Muscle layer of duodenum (tissue), 2 donors: ENCODE data around the gene MS4A15.
A peak's percentile ranks its signal among the peaks of the same experiment; 100 is the strongest.
"Not testable (repeated sequence)": the region's sequence is repeated elsewhere in the genome, so short reads cannot be mapped to it uniquely, and the experiment has no call there.

Source experiments
- H3K27ac ChIP-seq: one replicate; pipeline ENCODE4 v1.7.0; 2013; ENCODE audit warnings: mild to moderate bottlenecking, low read length
- H3K27me3 ChIP-seq: one replicate; pipeline ENCODE4 v1.7.0; 2013; ENCODE audit warnings: low read depth, mild to moderate bottlenecking, control low read depth, low read length
- H3K36me3 ChIP-seq, 2 donors: one replicate each; pipeline ENCODE4 v1.7.0; 2013; ENCODE audit warnings: low read length in 2 of 2, control low read depth in 1 of 2, mild to moderate bottlenecking in 1 of 2; ENCODE audit not compliant: insufficient read depth in 2 of 2, control insufficient read depth in 1 of 2
- H3K4me1 ChIP-seq, 2 donors: one replicate each; pipeline ENCODE4 v1.7.0; 2013; ENCODE audit warnings: low read length in 2 of 2, mild to moderate bottlenecking in 2 of 2, control low read depth in 1 of 2, moderate library complexity in 1 of 2; ENCODE audit not compliant: insufficient read depth in 2 of 2, control insufficient read depth in 1 of 2
- H3K4me3 ChIP-seq, 2 donors: one replicate each; pipeline ENCODE4 v1.7.0; 2013; ENCODE audit warnings: low read length in 2 of 2, low read depth in 1 of 2, mild to moderate bottlenecking in 1 of 2
- H3K9me3 ChIP-seq, 2 donors: one replicate each; pipeline ENCODE4 v1.7.0; 2013; ENCODE audit warnings: low read length in 2 of 2, control low read depth in 1 of 2, mild to moderate bottlenecking in 1 of 2; ENCODE audit not compliant: control insufficient read depth in 1 of 2
- donor health status: healthy.

The MS4A15 gene

DNA sequence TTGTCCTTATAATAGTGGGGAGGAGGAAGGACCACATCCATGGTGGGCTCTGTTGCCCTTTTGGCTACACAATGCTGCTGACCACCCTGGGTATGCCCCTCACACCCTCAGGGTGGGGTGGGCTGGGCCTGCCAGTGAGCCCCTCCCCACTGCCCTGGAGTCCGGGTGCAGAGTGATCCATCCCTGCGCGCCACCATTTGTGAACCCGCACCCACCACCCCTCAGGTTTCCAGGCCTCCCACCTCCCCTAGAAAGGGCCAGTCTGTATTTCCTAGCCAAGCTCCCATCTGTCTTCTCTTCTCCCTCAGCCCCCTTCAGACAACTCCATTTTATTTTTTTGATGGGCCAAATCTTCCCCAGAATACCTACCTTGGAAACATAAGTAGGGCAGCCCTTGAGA lies 53.5 kb downstream of the MS4A15 start:
- no peaks in the 10 kb centered on the region for H3K9me3 ChIP-seq

GRCh38 chr11:60810569-60810968 lies 53.9 kb downstream of the MS4A15 start:
- Histone ChIP-seq H3K27ac (no peak overlapping the region), H3K27me3 (no peaks in the 10 kb centered on the region), H3K9me3 (no peaks in the 10 kb centered on the region), H3K4me1 (no peaks in the 10 kb centered on the region), H3K36me3 (no peaks in the 10 kb centered on the region), H3K4me3 (no peak overlapping the region)

More for the DNA sequence above, 53.5 kb downstream of the MS4A15 start:
- Histone ChIP-seq H3K27me3 (no peaks in the 10 kb centered on the region), H3K4me1 (no peaks in the 10 kb centered on the region), H3K27ac (no peak overlapping the region), H3K4me3 (no peak overlapping the region), H3K36me3 (no peaks in the 10 kb centered on the region)

- Histone ChIP-seq H3K4me1 (no peaks in the 10 kb centered on the region), H3K27ac (no peak overlapping the region), H3K9me3 (peaks cover 10 to 12% of the 10 kb centered on the region in 2 donors), H3K36me3 (peaks cover 0 to 4% of the 10 kb centered on the region in 2 donors), H3K27me3 (no peaks in the 10 kb centered on the region), H3K4me3 (no peak overlapping the region)
Measured at GRCh38 chr11:60813324-60813723, 56.7 kb downstream of the MS4A15 start.

GRCh38 chr11:60814112-60814511 lies 57.4 kb downstream of the MS4A15 start:
- Histone ChIP-seq H3K4me1 (no peaks in the 10 kb centered on the region), H3K27me3 (no peaks in the 10 kb centered on the region), H3K36me3 (peaks cover 0 to 4% of the 10 kb centered on the region in 2 donors), H3K9me3 (peaks cover 10 to 12% of the 10 kb centered on the region in 2 donors), H3K4me3 (no peak overlapping the region), H3K27ac (no peak overlapping the region)

- no peaks in the 10 kb centered on the region for H3K27me3 ChIP-seq
- no peak overlapping the region for H3K27ac ChIP-seq
Measured at GRCh38 chr11:60816590-60817157, 60.0 kb downstream of the MS4A15 start.

GRCh38 chr11:60818057-60818456 lies 61.4 kb downstream of the MS4A15 start:
- Histone ChIP-seq H3K27ac (no peak overlapping the region), H3K4me1 (no peaks in the 10 kb centered on the region), H3K9me3 (peaks cover 10 to 12% of the 10 kb centered on the region in 2 donors), H3K36me3 (peaks cover 0 to 4% of the 10 kb centered on the region in 2 donors), H3K27me3 (no peaks in the 10 kb centered on the region), H3K4me3 (no peak overlapping the region)

More at GRCh38 chr11:60816590-60817157, 60.0 kb downstream of the MS4A15 start:
- Histone ChIP-seq H3K36me3 (peaks cover 0 to 4% of the 10 kb centered on the region in 2 donors), H3K4me3 (peak overlapping the region in 1 of 2 donors; percentile 17), H3K4me1 (no peaks in the 10 kb centered on the region), H3K9me3 (peaks cover 10 to 12% of the 10 kb centered on the region in 2 donors)

DNA sequence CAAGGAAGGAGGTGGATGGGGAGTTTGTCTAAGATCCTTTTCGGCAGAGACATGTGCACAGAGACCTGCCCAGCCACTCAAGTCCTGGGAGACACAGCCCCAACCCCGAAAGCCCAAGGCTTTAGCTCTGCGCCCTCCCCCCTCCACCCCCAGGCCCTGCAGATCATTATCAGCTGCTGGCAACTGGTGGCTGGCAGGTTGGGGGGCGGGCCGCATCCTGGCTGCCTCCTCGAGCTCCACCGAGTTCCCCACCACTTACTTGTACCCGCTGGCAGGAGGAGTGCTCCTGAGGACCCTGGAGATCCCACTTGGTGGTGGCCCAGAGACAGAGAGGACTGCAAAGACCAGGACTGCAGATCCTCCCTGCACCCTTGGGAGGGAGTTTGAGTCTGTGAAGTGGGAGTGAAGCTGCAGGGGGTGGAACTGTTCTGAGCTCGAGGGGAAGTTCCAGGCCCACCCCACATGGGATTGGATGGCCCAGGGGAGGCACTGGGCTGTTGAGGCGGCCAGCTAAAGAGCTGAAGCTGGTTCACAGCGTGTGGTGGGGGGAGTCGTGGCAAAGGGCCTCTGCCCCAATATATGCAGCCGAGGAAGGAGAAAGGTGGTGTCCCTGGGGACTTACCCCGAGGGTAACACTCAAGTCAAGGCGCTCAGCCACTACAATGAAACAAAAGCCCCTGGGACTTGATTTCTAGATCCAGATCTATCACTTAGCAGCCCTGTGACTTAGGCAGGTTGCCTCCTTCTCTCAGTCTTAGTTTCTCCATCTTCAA lies 65.3 kb downstream of the MS4A15 start:
- Histone ChIP-seq H3K4me3 (no peak overlapping the region), H3K27me3 (no peaks in the 10 kb centered on the region), H3K27ac (no peak overlapping the region), H3K36me3 (peaks cover 0 to 2% of the 10 kb centered on the region in 2 donors), H3K9me3 (peaks cover 3 to 7% of the 10 kb centered on the region in 2 donors), H3K4me1 (no peaks in the 10 kb centered on the region)

DNA sequence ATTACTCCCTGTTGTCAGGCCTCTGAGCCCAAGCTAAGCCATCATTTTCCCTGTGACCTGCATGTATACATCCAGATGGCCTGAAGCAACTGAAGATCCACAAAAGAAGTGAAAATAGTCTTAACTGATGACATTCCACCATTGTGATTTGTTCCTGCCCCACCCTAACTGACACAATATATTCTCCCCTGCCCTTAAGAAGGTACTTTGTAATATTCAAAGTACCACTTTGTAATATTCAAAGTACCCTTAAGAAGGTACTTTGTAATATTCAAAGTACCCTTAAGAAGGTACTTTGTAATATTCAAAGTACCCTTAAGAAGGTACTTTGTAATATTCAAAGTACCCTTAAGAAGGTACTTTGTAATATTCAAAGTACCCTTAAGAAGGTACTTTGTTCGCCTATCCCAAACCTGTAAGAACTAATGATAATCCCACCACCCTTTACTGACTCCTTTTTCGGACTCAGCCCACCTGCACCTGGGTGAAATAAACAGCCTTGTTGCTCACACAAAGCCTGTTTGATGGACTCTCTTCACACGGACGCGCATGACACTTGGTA lies 67.2 kb downstream of the MS4A15 start:
- not testable (repeated sequence) for H3K4me3 ChIP-seq, H3K27me3 ChIP-seq, H3K36me3 ChIP-seq, H3K4me1 ChIP-seq, H3K27ac ChIP-seq, H3K9me3 ChIP-seq

DNA sequence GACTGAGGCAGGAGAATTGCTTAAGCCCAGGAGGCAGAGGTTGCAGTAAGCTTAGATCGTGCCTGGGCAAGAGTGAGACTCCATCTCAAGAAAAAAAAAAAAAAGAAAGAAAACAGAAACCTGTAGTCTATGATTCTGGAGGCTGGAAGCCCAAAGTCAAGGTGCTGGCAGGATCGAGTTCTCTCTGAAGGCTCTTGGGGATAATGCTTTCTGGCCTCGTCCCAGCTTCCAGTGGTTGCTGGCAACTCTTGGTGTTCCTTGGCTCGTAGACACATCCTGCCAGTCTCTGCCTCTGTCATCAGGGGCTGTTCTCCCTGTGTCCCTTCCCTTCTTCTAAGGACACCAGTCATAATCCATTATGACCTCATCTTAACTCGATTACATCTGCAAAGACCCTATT lies 68.5 kb downstream of the MS4A15 start:
- Histone ChIP-seq H3K27me3 (no peaks in the 10 kb centered on the region), H3K27ac (no peak overlapping the region), H3K36me3 (no peaks in the 10 kb centered on the region), H3K4me3 (no peak overlapping the region), H3K9me3 (no peaks in the 10 kb centered on the region), H3K4me1 (no peaks in the 10 kb centered on the region)

DNA sequence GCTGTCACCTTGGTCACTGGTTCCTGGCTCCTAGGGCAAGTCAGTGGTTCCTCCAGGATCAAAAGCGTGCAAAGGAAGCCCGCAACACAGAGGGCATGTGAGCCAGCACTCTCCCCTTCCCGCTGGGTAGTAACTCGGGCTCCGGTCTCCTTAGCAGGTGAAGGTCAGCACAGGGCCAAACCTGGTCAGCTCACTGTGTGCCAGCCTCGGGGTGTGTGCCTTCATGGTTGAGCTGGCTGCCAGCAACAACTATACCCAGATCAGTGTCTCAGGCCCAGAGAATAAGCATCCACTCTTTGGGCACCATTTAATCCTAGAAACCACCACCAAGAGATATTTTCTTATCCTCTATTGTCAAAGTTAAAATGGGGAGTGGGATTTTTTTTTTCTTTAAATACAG lies 69.1 kb downstream of the MS4A15 start:
- Histone ChIP-seq H3K4me1 (no peaks in the 10 kb centered on the region), H3K9me3 (no peaks in the 10 kb centered on the region), H3K27me3 (no peaks in the 10 kb centered on the region), H3K36me3 (no peaks in the 10 kb centered on the region), H3K4me3 (no peak overlapping the region), H3K27ac (no peak overlapping the region)
